Coronary artery (tissue), 2 donors: ENCODE results near the gene GOT1.

ENCODE experiments used
- DNase-seq: peaks from one replicate; pipeline ENCODE4 v3.0.0-alpha.2; 2017; ENCODE audit warnings: low spot score
- H3K27ac ChIP-seq, 2 donors: fragments of 200-600 bp; sonication (generic); one replicate each; pipeline ENCODE4 v1.5.1; 2016 to 2019
- H3K4me3 ChIP-seq: fragments of 200-600 bp; sonication (generic); 2 replicates; pipeline ENCODE4 v1.5.1; 2016; ENCODE audit warnings: mild to moderate bottlenecking, moderate library complexity
- CTCF ChIP-seq: fragments of 200-600 bp; sonication (generic); IDR thresholded peaks from one replicate; pipeline ENCODE4 v1.5.1; 2019; ENCODE audit warnings: antibody characterized with exemption

The GOT1 gene

DNA sequence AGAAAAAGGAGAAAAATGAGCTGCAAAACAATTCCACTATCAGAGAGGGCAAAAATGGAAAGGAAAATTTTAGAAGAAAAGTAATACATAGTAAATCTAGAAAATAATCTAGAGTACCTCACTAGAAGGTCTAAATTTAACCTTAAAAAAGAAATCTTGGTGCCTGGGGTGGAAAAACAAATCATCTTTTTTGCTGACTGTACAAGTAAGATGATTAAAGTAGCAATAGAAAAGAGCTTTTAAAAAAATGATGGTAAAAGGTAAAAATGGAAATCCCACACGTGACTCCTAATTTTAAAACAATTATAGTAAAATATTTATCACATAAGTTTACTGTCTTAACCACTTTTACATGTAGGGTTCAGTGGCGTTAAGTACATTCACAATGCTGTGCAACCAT lies 28.8 kb upstream of the GOT1 start:
- no peak for DNase-seq
- no peak for TF ChIP-seq CTCF
- Histone ChIP-seq H3K4me3 (no peak overlapping the region), H3K27ac (no peak overlapping the region)

DNA sequence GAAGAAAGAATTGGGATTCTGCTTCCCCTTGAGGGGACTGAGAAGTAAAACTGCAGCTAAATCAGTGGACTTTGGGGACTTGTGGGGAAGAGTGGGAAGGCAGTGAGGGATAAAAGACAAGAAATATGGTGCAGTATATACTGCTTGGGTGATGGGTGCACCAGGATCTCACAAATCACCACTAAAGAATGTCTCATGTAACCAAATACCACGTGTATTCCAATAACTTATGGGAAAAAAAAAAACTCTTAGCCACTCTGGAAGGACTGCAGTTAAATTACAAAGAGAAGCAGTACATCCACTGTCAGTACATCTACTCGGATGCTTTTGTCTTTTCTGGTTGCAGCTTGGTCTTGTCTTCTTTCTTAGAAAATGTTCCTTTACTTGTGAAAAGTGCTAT lies 27.4 kb upstream of the GOT1 start:
- H3K27ac ChIP-seq, result no peak overlapping the region
- DNase-seq, result no peak
- no peak overlapping the region for H3K4me3 ChIP-seq
- TF ChIP-seq CTCF, result no peak

GRCh38 chr10:99456931-99457288 lies 26.5 kb upstream of the GOT1 start:
- DNase-seq, result no peak
- Histone ChIP-seq H3K27ac (no peak overlapping the region), H3K4me3 (no peak overlapping the region)
- TF ChIP-seq CTCF, result no peak

- no peak for DNase-seq
- no peak for TF ChIP-seq CTCF
- no peak overlapping the region for H3K4me3 ChIP-seq
Measured at GRCh38 chr10:99456207-99456930, 25.9 kb upstream of the GOT1 start.

DNA sequence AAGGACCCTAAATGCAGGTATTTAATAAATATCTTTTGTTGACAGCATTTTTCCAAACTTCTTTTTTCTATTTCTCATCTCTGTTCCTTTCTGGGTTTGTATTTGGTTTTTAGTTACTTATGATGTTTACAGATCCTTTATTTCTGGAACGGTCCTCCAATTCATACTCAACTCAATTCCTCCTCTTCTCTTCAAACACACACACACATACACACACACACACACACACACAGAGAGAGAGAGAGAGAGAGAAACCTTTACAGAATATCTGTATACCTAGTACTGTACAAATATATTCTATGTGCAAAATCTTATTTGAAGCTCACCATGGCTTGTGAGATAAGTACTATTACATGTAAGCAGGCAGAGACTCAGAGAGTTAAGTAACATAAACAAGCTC lies 21.6 kb upstream of the GOT1 start:
- Histone ChIP-seq H3K27ac (no peak overlapping the region), H3K4me3 (no peak overlapping the region)
- no peak for TF ChIP-seq CTCF
- no peak for DNase-seq

More at GRCh38 chr10:99456207-99456930, 25.9 kb upstream of the GOT1 start:
- no peak overlapping the region for H3K27ac ChIP-seq

DNA sequence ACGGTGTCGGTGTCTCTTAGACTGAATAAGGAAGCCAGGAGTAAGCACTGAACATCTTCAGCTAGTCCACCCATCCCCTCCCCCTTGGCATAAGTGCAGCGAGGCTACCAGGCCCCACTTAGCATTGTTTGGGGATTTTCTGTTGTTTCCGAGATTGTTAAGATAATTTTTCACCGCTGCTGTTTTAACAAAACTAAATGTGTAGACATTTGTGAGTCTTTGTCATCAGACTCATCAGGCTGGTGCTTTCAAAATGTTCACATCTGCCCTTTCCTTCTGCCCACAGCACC lies 21.0 kb upstream of the GOT1 start:
- no peak overlapping the region for H3K27ac ChIP-seq
- no peak for TF ChIP-seq CTCF
- no peak for DNase-seq
- H3K4me3 ChIP-seq, result no peak overlapping the region

GRCh38 chr10:99450624-99451498 lies 20.4 kb upstream of the GOT1 start:
- no peak overlapping the region for H3K27ac ChIP-seq
- TF ChIP-seq CTCF, result no peak
- H3K4me3 ChIP-seq, result no peak overlapping the region
- no peak for DNase-seq
